GM12865 (cell line): ENCODE measurements around the gene MRPL41.

Experiments
- DNase-seq: peaks from one replicate; pipeline ENCODE4 v3.0.0; 2010; ENCODE audit warnings: low read depth
- H3K4me3 ChIP-seq: 2 replicates; pipeline ENCODE4 v1.5.1; 2011; ENCODE audit warnings: mild to moderate bottlenecking, low read depth, low read length, control low read depth
- CTCF ChIP-seq: IDR thresholded peaks from 2 replicates; pipeline ENCODE4 v1.5.1; 2011; ENCODE audit warnings: low read length, control low read depth, low read depth, inconsistent platforms; ENCODE audit not compliant: insufficient read depth; ENCODE audit errors: missing control alignments

MRPL41 gene

GRCh38 chr9:137519553-137519952 lies 32.1 kb upstream of the MRPL41 start:
- H3K4me3 ChIP-seq: no peak overlapping the region
- no peak for TF ChIP-seq CTCF
- no peak for DNase-seq

- DNase-seq: no peak
- no peak for TF ChIP-seq CTCF
- H3K4me3 ChIP-seq: no peak overlapping the region
Observed at GRCh38 chr9:137520614-137521404, 30.9 kb upstream of the MRPL41 start.

GRCh38 chr9:137521405-137521985 lies 30.2 kb upstream of the MRPL41 start:
- TF ChIP-seq CTCF: no peak
- no peak for DNase-seq
- H3K4me3 ChIP-seq: no peak overlapping the region

- TF ChIP-seq CTCF: no peak
- no peak for DNase-seq
- no peak overlapping the region for H3K4me3 ChIP-seq
Observed at GRCh38 chr9:137522746-137523455, 28.8 kb upstream of the MRPL41 start.

GRCh38 chr9:137524161-137524980 lies 27.3 kb upstream of the MRPL41 start:
- no peak overlapping the region for H3K4me3 ChIP-seq
- DNase-seq: no peak
- no peak for TF ChIP-seq CTCF

GRCh38 chr9:137524981-137525317 lies 26.7 kb upstream of the MRPL41 start:
- no peak for DNase-seq
- no peak for TF ChIP-seq CTCF
- no peak overlapping the region for H3K4me3 ChIP-seq
